ENCODE measurements around the gene FYCO1.

Gene FYCO1

DNA sequence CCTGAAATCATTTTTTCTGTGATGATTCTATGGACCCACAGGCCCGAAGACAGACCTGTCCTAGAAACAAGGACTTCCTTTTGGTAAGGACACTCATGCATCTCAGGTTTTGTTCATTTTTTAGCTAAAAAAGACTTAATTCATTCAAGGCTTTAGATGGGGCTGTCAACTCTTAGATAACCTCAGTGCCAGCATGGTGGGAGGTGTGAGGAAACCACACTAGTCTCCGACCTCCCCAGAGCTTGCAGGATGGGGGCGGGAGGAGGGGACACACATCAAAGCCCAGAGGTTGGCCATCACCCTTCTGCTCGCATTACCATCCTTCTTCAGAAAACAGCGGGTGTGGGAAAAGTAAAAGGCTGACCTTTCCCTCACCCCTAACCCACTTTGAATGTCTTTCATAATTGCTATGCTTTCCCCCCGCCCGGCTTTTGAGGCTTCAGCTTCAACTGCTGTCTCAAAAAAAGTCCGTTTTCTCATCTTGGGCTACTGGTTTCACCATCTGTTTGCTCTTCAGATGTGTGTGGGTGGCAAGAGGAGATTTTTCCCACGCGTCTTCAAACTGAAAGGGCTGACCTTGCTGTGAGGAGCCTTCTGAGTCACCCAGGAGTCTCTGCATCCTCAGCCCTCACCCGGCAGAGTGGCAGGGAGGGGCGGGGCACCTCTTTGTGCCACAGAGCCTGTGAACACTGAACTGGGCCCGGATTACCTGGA, 79.9 kb downstream of the FYCO1 start:
- DNase-seq (ENCODE audit: low read depth): peak; percentile 41

DNA sequence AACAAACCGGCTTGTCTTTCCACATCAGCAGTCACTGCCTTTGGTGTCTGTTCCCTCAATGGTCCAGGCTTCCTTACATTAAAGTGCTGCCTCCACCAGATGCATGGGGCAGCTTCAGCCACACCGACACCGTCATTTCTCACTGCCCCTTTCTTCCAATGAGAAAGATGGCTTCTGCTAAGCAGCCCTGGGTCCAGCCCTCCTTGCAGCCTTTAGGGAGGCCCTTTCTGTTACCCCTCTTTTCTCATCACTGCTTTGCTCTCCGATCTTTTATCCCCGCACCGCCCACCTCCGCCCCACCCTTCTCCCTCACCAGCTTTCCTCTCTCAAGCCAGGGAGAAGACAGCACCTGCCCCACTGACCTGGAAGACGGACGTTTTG, 80.6 kb downstream of the FYCO1 start:
- no peak for DNase-seq (ENCODE audit: low read depth)

DNA sequence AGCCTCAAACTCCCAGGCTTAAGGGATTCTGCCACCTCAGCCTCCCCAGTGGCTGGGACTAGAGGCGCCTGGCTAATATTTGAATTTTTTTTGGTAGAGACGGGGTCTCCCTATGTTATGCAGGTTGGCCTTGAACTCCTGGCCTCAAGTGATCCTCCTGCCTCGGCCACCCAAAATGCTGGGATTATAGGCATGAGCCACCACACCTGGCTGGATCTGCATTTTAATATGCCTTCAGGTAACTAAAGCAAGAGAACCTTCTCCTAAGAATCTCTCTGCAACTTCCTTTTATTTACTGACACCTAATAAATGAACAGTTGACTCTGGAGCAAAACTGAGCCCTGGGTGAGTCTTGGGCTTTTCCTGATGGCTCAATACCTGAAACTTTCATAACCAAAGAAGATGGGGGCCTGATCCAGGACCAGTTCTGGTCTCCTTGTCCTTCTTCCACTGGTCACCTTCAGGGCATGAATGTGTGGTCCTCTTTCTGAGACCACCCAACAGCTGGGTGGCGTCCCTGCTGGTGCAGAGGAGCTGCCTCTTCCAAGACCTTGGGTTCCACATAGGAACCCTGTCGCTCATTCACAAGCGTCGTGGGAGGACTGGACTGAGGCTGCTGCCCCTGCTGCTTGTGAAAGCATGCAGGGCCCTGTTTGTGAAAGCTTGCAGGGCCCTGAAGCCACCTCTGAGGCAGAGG, 81.1 kb downstream of the FYCO1 start:
- DNase-seq (ENCODE audit: low read depth): no peak

DNA sequence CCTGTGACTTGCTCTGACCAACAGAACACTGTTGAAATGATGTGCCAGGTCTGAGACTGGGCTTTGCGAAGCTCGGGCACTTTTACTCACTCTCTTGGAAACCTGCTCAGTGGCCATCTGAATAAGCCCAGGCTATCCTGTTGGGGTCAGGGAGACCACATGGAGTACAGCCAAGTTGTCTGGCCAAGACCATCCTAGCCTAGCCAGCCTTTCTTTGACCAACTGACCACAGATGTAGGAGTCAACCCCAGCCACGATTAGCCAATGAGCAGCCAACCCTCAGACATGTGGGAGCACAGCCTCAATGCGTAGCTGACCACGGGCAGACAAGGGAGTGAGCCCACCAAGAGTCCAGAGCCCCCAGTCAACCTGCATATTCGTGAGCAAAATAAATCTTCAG, 83.2 kb downstream of the FYCO1 start:
- DNase-seq (ENCODE audit: low read depth): no peak

DNA sequence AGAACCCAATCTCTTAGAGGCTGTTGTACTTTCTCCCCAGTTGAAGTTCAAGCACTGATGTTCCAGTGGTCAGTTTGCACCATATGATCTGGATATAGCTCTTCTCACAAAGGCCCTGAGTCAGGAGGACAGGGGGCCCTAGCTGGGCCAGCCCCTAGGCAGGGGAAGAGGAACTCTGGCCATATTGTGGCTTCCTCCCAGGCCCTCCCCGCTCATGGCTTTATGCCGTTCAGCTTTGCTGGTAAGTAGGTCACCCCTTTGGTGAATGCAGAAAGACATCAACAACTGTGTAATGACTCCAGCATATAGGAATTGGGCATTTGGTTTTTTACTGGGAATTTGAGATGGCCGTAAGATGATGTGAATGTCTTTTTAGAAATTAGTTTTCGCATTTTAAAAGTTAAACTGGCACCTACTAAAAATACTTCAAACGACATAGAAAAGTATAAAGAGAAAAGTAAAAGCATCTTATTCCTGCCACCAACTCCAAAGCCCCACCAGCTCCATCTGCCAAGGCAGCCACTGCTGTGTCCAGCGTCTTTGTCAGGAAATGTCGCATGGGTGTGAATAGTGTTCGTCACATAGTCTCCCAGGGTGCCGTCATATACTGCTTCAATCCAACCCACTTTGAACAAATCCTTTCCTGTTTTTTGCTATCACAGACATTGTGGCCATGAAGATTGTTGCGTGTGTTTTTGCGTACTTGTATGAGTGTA, 84.0 kb downstream of the FYCO1 start:
- no peak for DNase-seq (ENCODE audit: low read depth)

DNA sequence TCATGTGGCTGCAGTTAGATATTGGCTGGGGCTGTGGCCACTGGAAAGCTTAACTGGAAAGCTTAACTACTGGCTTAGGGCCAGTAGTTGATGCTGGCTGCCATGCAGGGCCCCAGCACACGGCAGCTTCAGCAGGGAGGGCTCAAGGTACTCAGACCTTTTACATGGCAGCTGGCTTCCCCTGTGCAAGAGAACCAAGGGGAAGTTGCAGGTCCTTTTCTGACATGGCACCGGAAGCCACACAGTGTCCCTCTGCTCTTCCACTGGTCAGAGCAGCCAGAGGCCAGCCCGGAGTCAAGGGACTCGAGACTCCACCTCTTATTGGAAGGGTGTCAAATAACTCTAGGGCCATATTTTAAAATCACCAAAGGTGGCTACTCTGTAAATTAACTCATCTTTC, 84.7 kb downstream of the FYCO1 start:
- no peak for DNase-seq (ENCODE audit: low read depth)

DNA sequence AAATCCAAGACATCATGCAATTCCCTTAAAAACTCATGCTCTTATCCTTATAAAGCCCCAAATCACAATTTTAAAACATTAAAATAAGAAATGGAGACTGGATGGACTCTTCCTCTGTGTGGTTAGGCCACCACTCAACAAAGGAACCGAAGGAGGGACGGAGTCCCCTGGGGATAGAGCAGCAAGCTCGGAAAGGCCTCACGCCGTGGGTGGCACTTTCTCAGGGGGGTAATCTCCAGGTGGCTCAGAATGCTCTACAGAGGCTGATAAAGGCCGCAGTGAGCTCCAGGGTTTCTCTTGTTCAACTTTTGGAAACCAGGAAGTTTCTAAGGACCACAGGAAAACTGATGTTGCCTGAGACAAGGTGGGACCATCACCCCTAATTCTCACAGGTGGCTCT, 86.1 kb downstream of the FYCO1 start:
- DNase-seq (ENCODE audit: low read depth): no peak

DNA sequence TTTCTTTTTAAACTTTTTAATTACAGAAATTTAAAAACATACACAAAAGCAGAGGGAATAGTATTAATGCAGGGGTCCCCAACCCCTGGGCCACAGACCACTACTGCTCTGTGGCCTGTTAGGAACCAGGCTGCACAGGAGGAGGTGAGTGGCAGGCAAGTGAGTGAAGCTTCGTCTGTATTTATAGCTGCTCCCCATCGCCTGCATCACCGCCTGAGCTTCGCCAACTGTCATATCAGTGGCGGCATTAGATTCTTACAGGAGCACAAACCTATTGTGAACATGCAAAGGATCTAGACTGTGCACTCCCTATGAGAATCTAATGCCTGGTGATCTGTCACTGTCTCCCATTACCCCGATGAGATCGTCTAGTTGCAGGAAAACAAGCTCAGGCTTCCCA, 86.9 kb downstream of the FYCO1 start:
- DNase-seq (ENCODE audit: low read depth): no peak

DNA sequence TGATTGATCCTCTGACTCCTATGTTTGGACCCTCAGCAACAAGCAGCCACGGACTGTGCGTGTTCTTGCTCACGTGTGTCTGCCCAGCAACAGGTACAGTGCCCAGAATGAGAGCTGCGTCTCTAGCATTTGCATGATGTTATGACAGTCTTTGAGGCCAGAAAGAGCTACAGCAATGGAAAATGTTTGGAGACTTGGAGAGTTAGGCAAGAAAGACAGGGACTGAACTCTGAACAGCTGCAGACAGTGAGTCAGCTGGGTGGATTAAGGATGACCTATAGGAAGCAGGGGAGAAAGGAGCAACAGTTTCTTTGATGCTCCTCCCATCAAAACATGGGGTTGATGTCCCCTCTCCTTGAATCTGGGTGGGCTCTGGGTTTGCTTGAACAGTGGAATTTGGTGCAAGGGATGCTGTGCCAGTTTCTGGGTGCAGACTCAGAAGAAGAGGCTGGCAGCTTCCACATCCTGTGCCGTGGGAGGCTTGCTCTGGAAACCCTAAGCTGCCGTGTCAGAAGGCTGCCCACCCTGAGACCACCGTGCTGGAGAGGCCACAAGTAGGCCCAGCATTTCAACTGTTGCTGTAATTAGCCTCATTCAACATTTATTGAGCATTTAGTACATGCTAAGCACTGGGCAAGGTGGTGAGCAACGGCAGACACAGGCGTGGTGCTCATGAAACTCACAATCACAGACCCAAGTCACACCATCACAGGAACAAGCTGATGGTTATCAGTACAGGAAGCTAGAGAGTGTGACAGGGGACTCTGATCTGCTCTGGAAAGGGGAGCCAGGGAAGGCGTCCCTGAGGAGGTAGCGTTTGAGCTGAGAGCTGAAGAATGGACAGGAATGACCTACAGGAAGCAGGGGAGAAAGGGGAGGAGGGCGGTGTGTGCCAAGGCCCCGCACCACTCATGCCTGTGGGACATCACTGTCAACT, 87.6 kb downstream of the FYCO1 start:
- DNase-seq (ENCODE audit: low read depth): no peak

DNA sequence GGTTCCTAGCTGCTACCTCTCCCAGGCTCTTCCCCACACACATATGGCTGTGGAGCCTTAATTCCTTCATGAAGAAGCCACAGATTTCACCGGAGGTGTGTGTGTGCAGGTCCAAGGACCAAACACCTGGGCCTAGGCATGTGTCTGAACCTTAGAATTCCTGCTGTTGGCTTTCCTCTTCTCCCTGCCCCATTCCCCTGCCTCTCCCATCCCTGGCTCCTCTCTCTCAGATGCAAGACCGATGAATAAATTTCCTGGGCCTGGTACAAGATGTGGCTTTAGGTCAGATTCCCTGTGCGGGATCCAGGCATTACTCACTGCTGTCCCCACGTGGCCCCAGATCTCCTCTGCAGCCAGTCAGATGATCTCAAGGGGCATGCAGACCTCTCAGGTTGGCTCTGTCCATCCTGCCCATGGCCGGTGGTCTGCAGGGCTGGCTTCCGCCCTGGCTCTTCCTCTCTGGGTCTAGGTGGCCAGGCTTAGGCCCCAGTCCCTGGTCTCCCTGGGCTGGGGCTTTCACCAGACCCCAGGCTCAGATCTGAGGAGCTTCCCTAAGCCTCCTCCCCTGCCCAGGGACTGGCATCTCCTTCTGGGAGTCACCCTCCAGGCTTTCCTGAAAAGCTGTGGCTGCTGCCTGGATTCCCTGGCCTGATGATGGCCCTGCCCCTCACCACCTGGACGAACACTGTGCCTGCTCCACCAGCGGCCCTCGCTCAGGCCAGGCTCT, 88.8 kb downstream of the FYCO1 start:
- DNase-seq (ENCODE audit: low read depth): no peak

DNA sequence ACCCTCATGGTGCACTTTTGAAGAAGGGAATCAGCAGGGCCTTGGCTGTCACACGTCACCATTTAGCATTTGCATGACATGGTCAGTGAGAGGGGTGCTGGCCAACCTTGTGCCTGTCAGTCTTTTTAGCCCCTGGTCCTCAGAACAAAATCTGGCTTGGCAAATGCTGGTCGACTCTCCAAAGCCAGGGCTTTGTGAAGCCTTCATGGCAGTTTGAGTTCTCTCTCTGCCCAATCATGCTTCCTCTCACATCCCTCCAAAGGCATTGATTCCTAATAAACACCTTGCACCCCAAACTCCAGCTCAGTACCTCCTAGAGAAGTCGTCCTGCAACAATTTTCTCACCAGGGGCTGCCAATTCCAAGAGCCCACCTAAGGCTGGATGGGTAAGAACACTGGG, 89.9 kb downstream of the FYCO1 start:
- DNase-seq (ENCODE audit: low read depth): no peak

DNA sequence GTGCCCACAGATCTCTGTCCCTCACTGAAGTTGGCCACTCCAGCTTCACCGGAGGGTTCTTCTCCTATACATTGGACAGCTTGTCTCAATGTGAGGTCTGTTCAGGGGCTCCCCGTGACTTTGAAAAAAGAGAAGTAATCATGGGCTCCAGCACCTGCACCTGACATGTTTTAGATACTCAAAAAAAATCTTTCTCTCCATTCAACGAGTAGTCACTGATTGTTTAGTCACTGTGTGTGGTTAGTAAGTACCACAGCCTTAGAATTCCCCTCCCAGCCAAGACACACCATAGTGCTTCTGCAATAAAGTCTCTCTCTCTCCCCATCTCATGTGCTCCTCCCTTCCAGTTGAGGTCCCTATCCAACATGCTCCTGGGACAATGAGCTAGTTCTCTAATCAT, 90.7 kb downstream of the FYCO1 start:
- DNase-seq (ENCODE audit: low read depth): no peak

DNA sequence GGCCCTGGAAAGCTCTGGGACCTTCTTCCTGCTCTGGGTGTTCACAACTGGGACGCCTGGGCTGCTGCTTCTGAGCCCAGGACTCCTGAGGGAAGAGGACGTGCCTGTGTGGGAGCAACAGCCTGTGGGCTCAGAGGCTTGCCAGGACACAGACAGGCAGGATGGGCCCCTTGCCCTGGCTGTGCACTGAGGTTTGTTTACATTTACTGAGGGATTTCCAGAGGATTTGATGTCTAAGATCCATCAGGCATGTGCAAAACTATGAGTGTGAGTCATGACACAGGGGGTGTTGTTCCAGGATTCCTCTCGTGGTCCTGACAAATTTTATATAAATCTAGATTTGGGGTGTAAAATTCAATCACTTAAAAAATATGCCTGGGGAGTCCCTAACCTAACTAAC, 98.7 kb downstream of the FYCO1 start:
- DNase-seq (ENCODE audit: low read depth): no peak

DNA sequence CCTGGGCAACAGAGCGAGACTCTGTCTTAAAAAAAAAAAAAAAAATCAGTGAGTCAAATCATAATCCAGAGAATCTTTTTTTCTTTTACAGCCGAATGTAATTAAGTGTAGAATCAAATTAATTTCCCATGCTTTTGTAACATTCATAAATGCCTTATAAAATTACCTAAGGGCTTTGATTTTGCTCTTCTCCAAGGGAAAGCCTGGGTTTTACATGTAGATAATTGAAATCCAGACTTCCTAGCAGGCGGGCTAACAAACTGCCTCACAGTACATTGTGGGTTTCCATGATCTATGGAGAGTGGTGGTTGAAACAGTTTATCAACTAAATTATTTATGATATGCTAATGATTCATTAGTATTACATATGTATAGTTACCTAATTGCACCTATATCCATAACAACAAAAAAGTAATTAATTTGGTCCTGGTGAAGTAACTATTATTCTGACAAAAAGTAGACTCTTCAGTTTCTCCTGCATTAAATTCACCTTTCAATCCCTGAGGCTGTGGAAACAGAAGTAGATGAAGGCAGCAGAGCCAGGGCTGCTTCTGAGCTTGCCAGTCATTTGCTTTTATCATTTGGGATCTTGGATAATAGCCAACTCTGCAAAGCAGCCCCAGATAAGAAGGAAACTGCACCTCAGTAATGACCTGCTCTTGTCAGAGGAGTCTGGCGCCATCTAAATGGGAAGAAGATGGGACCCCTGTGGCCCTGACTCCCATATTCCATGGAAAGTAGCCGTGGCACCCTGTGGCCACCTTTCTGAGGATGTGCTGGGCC, 99.7 kb downstream of the FYCO1 start:
- DNase-seq (ENCODE audit: low read depth): no peak

DNA sequence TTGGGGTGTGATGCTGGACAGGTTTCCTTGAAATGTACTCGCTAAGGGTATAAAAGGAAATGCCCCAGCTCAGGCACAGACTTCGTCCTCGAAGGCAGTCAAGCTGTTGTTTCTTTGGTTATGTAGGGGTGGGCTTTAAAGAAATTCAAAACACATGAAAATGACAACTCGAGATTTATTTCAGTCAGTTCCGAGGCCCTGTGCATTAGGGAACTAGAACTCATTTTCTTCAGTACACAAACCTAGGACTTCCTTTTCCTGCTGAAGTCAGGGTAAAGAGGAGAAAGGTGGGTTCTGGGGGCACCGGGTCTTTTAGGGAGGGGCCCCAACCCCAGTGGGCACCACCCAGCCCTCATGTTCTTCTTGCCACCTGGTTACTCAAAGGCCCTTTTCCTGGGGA, 101.6 kb downstream of the FYCO1 start:
- no peak for DNase-seq (ENCODE audit: low read depth)

DNA sequence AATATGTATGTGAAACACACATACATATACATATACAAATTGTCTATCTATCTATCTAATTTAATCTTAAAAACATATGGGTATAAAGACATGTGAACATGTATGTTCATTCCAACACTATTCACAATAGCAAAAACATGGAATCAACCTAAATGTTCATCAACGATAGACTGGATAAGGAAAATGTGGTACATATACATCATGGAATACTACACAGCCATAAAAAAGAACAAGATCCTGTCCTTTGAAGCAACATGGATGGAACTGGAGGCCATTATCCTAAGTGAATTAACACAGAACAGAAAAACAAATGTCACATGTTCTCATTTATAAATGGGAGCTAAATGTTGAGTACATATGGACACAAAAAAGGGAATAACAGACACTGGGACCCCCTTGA, 103.5 kb downstream of the FYCO1 start:
- DNase-seq (ENCODE audit: low read depth): no peak

DNA sequence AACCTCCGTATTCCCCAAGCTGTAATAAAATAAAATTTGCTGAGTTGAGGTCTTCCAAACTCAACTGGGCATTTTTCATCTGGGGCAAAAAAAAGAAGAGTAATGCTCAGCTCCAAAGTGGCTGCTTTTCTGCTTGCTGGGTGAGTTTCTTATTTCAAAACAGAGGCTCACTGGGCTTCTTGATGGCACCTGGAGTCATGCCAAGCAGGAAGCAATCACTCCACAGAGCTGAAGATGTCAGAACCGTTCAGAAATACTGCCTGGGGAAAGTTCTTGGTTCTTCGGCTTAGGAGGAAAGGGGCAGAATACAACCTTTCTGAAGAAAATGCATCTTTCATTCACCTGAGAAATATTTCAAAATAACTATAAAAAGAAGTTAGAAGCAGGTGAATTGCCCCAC, 105.2 kb downstream of the FYCO1 start:
- no peak for DNase-seq (ENCODE audit: low read depth)

DNA sequence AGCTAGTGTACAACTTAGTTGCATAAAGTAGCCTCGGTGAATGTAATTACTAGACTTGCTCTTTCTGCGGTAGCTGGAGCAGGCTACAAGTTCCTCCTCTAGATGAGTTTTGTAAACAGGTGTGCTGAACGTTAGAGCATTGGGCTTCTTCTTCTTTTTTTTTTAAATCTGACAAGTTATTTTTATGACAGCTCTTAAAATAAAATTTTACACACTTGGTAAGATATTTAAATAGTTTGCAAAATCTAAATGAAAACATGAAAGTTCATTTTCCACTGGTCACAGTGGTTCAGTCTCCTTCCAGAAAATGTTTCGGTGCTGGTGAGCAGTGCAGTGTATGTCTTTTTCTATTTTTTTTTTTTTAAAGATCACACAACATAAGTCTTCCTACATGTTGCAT, 106.3 kb downstream of the FYCO1 start:
- no peak for DNase-seq (ENCODE audit: low read depth)

DNA sequence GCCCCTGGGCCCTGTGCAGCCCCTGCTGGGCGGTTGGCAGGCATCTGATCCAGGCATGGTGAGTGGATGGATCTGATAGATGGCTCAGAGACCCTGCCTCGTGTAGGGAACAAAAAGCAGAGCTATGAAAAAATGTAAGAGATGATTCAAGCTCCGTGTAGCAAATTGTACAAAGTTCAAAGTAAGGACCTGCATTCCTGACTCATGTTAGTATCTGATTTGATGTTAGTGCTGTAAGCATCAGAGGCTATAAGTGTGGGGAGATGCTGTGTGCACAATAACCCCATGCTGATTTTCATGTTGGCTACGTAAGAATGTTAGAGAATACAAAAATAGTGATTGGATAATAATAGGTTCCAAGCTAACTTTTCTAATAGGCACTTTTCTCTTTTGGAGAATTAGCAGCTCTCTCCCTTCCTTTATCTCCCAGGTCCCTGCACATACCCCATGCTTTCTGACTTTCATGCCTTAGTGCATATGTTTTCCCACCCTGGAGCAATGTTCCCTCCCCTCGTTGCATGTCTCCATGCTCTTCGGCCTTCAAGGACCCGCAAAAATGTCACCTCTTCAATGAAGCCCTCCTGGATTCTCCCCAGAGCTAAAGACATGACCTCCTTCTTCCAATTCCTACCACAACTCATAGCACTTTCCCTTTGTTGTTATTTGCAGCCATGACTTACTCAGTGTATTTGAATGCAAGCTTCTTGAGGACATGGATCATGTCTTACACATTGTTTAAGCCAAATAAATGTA, 107.7 kb downstream of the FYCO1 start:
- DNase-seq (ENCODE audit: low read depth): no peak

DNA sequence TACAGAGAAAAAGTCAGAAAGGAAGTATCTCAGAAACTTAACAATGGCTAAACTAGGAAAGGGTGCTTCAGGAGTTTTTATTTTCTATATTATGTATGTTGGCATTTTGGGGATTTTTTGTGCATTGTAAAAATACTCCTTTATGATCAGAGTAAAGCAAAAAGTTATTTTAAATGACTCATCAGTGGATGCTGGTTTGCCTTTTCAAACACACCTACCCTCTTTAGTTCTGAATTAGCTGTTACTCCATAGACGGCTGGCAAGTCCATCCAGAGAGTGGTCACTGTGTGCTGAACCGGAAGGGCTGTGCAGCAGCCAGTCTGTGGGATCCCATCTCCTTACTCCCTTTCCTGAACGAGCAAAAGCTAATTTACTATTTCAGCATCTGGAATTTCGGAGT, 108.3 kb downstream of the FYCO1 start:
- DNase-seq (ENCODE audit: low read depth): no peak
